A204.1 (cell line): ENCODE data around the gene FTO.

ENCODE experiments used
- FAIRE-seq: peaks from 2 replicates; lab custom pipeline; 2012; peaks lifted over from hg19 to GRCh38; lab: Jason Lieb, UNC

Gene FTO

GRCh38 chr16:54059319-54059718 lies 355.4 kb downstream of the FTO start:
- no peak for FAIRE-seq

GRCh38 chr16:54060599-54061421 lies 356.9 kb downstream of the FTO start:
- no peak for FAIRE-seq

GRCh38 chr16:54061454-54061853 lies 357.5 kb downstream of the FTO start:
- no peak for FAIRE-seq

- no peak for FAIRE-seq
These were observed 358.7 kb downstream of the FTO start for GRCh38 chr16:54062361-54063278.

GRCh38 chr16:54063279-54063773 lies 359.4 kb downstream of the FTO start:
- FAIRE-seq, result no peak

- FAIRE-seq, result no peak
These were observed 362.6 kb downstream of the FTO start for GRCh38 chr16:54066451-54067105.

GRCh38 chr16:54067322-54068065 lies 363.5 kb downstream of the FTO start:
- FAIRE-seq, result no peak

GRCh38 chr16:54068212-54068611 lies 364.3 kb downstream of the FTO start:
- no peak for FAIRE-seq

GRCh38 chr16:54069601-54070239 lies 365.8 kb downstream of the FTO start:
- FAIRE-seq, result no peak

GRCh38 chr16:54070789-54071343 lies 366.9 kb downstream of the FTO start:
- FAIRE-seq, result no peak

- FAIRE-seq, result no peak
These were observed 367.6 kb downstream of the FTO start for GRCh38 chr16:54071514-54071913.

GRCh38 chr16:54072237-54072636 lies 368.3 kb downstream of the FTO start:
- no peak for FAIRE-seq

- no peak for FAIRE-seq
These were observed 369.4 kb downstream of the FTO start for GRCh38 chr16:54073356-54073755.

- no peak for FAIRE-seq
These were observed 371.5 kb downstream of the FTO start for GRCh38 chr16:54075446-54075845.

- FAIRE-seq, result no peak
These were observed 372.1 kb downstream of the FTO start for GRCh38 chr16:54076006-54076504.

GRCh38 chr16:54077050-54077821 lies 373.3 kb downstream of the FTO start:
- FAIRE-seq, result no peak

- FAIRE-seq, result no peak
These were observed 376.6 kb downstream of the FTO start for GRCh38 chr16:54080524-54081008.

GRCh38 chr16:54086791-54087190 lies 382.8 kb downstream of the FTO start:
- FAIRE-seq, result no peak

- FAIRE-seq, result no peak
These were observed 386.6 kb downstream of the FTO start for GRCh38 chr16:54090602-54091001.

GRCh38 chr16:54093281-54093680 lies 389.3 kb downstream of the FTO start:
- no peak for FAIRE-seq
